ENCODE measurements around the gene RHBDD3. TPM values are rescaled to one million over a fixed set of nuclear protein-coding genes. Genes with fewer than 3 reads are reported as not detected.

The RHBDD3 gene
- total and polyA plus RNA-seq, 2 experiments from 2014 or later = 55.0 to 115 TPM

DNA sequence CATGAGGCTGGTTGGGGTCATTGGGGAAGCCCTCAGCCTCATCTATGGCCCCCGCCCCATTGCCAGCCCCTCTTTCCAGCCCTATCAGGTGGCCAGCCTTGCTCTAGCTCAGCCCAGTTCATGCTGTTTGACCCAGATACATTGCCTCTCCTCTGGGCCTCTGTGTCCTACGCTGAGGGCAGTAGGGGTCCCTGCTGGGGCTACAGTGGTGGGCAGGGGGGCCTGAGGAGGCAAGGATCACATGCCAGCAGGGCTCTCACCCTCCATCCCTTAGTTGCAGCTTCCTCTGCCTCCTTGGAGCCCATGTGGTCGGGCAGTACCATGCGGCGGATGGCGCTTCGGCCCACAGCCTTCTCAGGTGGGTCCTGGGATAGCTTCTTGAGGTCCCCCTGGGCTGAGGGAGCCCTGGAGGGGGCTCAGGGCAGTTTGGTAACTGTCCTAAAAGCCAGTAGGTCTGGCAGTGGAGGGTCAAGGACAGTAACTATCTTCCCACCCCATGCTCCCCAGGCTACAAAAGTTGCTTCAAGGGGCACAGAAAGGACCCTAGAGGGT lies 42.8 kb downstream of the RHBDD3 start:
- DNase-seq (ENCODE audit: low spot score) = no peak
- H3K27me3 ChIP-seq (ENCODE audit: insufficient read depth) = 0 out of 2 replicates have a peak, but pooled peaks cover 3% of the 10 kb centered on the region
- H3K9me2 ChIP-seq (ENCODE audit: insufficient read depth) = no peaks in the 10 kb centered on the region
- peaks cover 3% of the 10 kb centered on the region; the same call in 1 of the 2 replicates for H4K20me1 ChIP-seq (replicated peaks; ENCODE audit: insufficient read depth)
- H3K9me3 Mint-ChIP-seq = no peaks in the 10 kb centered on the region
- H3K36me3 ChIP-seq (ENCODE audit: insufficient read depth) = no peaks in the 10 kb centered on the region
- H3K4me3 Mint-ChIP-seq = no peak overlapping the region
- no peak overlapping the region for H3K4me3 ChIP-seq
- ATAC-seq = no peak
- peaks cover 3% of the 10 kb centered on the region; the same call in 1 of the 2 replicates for H3K4me1 ChIP-seq (ENCODE audit: insufficient read depth)
- no peak overlapping the region for H2AFZ ChIP-seq
- no peak overlapping the region for H3K4me2 ChIP-seq
- H3K27ac ChIP-seq (ENCODE audit: low read depth) = no peak overlapping the region
- no peaks in the 10 kb centered on the region for H3K79me2 ChIP-seq (replicated peaks; ENCODE audit: insufficient read depth)
- TF ChIP-seq, protein P1, sequence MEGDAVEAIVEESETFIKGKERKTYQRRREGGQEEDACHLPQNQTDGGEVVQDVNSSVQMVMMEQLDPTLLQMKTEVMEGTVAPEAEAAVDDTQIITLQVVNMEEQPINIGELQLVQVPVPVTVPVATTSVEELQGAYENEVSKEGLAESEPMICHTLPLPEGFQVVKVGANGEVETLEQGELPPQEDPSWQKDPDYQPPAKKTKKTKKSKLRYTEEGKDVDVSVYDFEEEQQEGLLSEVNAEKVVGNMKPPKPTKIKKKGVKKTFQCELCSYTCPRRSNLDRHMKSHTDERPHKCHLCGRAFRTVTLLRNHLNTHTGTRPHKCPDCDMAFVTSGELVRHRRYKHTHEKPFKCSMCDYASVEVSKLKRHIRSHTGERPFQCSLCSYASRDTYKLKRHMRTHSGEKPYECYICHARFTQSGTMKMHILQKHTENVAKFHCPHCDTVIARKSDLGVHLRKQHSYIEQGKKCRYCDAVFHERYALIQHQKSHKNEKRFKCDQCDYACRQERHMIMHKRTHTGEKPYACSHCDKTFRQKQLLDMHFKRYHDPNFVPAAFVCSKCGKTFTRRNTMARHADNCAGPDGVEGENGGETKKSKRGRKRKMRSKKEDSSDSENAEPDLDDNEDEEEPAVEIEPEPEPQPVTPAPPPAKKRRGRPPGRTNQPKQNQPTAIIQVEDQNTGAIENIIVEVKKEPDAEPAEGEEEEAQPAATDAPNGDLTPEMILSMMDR (conservative IDR thresholded peaks at IDR 0.05; ENCODE audit: low read depth in 2 of 2) = no peak
- no peak for TF ChIP-seq EZH2phosphoT487 (IDR thresholded peaks at IDR 0.05; ENCODE audit: unreplicated experiment)
- no peak for TF ChIP-seq REST (IDR thresholded peaks at IDR 0.05; ENCODE audit: unreplicated experiment)
- TF ChIP-seq NANOG (IDR thresholded peaks at IDR 0.05; ENCODE audit: borderline replicate concordance) = no peak
- no peak for TF ChIP-seq ETS1 (IDR thresholded peaks at IDR 0.05)
- TF ChIP-seq, protein P2, sequence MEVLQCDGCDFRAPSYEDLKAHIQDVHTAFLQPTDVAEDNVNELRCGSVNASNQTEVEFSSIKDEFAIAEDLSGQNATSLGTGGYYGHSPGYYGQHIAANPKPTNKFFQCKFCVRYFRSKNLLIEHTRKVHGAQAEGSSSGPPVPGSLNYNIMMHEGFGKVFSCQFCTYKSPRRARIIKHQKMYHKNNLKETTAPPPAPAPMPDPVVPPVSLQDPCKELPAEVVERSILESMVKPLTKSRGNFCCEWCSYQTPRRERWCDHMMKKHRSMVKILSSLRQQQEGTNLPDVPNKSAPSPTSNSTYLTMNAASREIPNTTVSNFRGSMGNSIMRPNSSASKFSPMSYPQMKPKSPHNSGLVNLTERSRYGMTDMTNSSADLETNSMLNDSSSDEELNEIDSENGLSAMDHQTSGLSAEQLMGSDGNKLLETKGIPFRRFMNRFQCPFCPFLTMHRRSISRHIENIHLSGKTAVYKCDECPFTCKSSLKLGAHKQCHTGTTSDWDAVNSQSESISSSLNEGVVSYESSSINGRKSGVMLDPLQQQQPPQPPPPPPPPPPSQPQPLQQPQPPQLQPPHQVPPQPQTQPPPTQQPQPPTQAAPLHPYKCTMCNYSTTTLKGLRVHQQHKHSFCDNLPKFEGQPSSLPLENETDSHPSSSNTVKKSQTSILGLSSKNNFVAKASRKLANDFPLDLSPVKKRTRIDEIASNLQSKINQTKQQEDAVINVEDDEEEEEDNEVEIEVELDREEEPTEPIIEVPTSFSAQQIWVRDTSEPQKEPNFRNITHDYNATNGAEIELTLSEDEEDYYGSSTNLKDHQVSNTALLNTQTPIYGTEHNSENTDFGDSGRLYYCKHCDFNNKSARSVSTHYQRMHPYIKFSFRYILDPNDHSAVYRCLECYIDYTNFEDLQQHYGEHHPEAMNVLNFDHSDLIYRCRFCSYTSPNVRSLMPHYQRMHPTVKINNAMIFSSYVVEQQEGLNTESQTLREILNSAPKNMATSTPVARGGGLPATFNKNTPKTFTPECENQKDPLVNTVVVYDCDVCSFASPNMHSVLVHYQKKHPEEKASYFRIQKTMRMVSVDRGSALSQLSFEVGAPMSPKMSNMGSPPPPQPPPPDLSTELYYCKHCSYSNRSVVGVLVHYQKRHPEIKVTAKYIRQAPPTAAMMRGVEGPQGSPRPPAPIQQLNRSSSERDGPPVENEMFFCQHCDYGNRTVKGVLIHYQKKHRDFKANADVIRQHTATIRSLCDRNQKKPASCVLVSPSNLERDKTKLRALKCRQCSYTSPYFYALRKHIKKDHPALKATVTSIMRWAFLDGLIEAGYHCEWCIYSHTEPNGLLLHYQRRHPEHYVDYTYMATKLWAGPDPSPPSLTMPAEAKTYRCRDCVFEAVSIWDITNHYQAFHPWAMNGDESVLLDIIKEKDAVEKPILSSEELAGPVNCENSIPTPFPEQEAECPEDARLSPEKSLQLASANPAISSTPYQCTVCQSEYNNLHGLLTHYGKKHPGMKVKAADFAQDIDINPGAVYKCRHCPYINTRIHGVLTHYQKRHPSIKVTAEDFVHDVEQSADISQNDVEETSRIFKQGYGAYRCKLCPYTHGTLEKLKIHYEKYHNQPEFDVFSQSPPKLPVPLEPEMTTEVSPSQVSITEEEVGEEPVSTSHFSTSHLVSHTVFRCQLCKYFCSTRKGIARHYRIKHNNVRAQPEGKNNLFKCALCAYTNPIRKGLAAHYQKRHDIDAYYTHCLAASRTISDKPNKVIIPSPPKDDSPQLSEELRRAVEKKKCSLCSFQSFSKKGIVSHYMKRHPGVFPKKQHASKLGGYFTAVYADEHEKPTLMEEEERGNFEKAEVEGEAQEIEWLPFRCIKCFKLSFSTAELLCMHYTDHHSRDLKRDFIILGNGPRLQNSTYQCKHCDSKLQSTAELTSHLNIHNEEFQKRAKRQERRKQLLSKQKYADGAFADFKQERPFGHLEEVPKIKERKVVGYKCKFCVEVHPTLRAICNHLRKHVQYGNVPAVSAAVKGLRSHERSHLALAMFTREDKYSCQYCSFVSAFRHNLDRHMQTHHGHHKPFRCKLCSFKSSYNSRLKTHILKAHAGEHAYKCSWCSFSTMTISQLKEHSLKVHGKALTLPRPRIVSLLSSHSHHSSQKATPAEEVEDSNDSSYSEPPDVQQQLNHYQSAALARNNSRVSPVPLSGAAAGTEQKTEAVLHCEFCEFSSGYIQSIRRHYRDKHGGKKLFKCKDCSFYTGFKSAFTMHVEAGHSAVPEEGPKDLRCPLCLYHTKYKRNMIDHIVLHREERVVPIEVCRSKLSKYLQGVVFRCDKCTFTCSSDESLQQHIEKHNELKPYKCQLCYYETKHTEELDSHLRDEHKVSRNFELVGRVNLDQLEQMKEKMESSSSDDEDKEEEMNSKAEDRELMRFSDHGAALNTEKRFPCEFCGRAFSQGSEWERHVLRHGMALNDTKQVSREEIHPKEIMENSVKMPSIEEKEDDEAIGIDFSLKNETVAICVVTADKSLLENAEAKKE (CRISPR knock-in tag; IDR thresholded peaks at IDR 0.05) = no peak
- no peak for TF ChIP-seq POLR2AphosphoS5 (IDR thresholded peaks at IDR 0.05; ENCODE audit: low read depth)
- no peak for TF ChIP-seq CREB1 (CRISPR knock-in tag; IDR thresholded peaks at IDR 0.05; ENCODE audit: low read depth)
- TF ChIP-seq STAT1 (IDR thresholded peaks at IDR 0.05; ENCODE audit: unreplicated experiment) = no peak
- no peak for TF ChIP-seq ZNF331 (CRISPR knock-in tag; IDR thresholded peaks at IDR 0.05; ENCODE audit: low read depth)
- no peak for TF ChIP-seq JUNB (IDR thresholded peaks at IDR 0.05; ENCODE audit: unreplicated experiment)
- TF ChIP-seq EZH2 (IDR thresholded peaks at IDR 0.05; ENCODE audit: low read depth, unreplicated experiment) = no peak
- TF ChIP-seq ZNF114 (CRISPR knock-in tag; IDR thresholded peaks at IDR 0.05) = no peak
- H3K27ac Mint-ChIP-seq = no peak overlapping the region
- H3K27me3 Mint-ChIP-seq (ENCODE audit: insufficient read depth, low read depth, poor library complexity) = peaks cover 6% of the 10 kb centered on the region
- no peaks in the 10 kb centered on the region for H3K36me3 Mint-ChIP-seq (ENCODE audit: low read depth)
- no peaks in the 10 kb centered on the region for H3F3A ChIP-seq (replicated peaks; ENCODE audit: low read depth)
- peaks cover 8% of the 10 kb centered on the region for H3K4me1 Mint-ChIP-seq
